ENCODE data around the gene DHRS1.

DHRS1 gene

GRCh38 chr14:24325041-24325530 is 25.5 kb upstream of the DHRS1 start:
- no peaks in the 10 kb centered on the region for H3K27me3 ChIP-seq (ENCODE audit: control insufficient read depth in 1 of 2, insufficient read depth in 2 of 2, low read length in 2 of 2)
- H3K9ac ChIP-seq (ENCODE audit: low read length), result no peak overlapping the region
- H3K4me3 ChIP-seq (ENCODE audit: low read depth in 1 of 2, low read length in 2 of 2), result no peak overlapping the region
- no peak overlapping the region for H3K27ac ChIP-seq (ENCODE audit: low read depth, low read length)
- no peaks in the 10 kb centered on the region for H3K9me3 ChIP-seq (ENCODE audit: low read length)
- H3K4me1 ChIP-seq (ENCODE audit: insufficient read depth, low read length), result no peaks in the 10 kb centered on the region
- no peaks in the 10 kb centered on the region for H3K36me3 ChIP-seq (ENCODE audit: insufficient read depth, low read length)

- Histone ChIP-seq H3K4me1 (ENCODE audit: insufficient read depth, low read length) (no peaks in the 10 kb centered on the region), H3K36me3 (ENCODE audit: insufficient read depth, low read length) (no peaks in the 10 kb centered on the region), H3K9ac (ENCODE audit: low read length) (no peak overlapping the region), H3K4me3 (ENCODE audit: low read depth in 1 of 2, low read length in 2 of 2) (no peak overlapping the region), H3K27me3 (ENCODE audit: control insufficient read depth in 1 of 2, insufficient read depth in 2 of 2, low read length in 2 of 2) (peaks cover 4 to 7% of the 10 kb centered on the region in 2 donors), H3K9me3 (ENCODE audit: low read length) (no peaks in the 10 kb centered on the region), H3K27ac (ENCODE audit: low read depth, low read length) (no peak overlapping the region)
Measured at GRCh38 chr14:24324024-24324423, 24.4 kb upstream of the DHRS1 start.

- Histone ChIP-seq H3K27ac (ENCODE audit: low read depth, low read length) (no peak overlapping the region), H3K9ac (ENCODE audit: low read length) (no peak overlapping the region), H3K9me3 (ENCODE audit: low read length) (no peaks in the 10 kb centered on the region), H3K4me3 (ENCODE audit: low read depth in 1 of 2, low read length in 2 of 2) (no peak overlapping the region), H3K4me1 (ENCODE audit: insufficient read depth, low read length) (no peaks in the 10 kb centered on the region), H3K27me3 (ENCODE audit: control insufficient read depth in 1 of 2, insufficient read depth in 2 of 2, low read length in 2 of 2) (peaks cover 7 to 14% of the 10 kb centered on the region in 2 donors), H3K36me3 (ENCODE audit: insufficient read depth, low read length) (no peaks in the 10 kb centered on the region)
Measured at GRCh38 chr14:24323341-24323740, 23.8 kb upstream of the DHRS1 start.

GRCh38 chr14:24322672-24323071 is 23.1 kb upstream of the DHRS1 start:
- Histone ChIP-seq H3K4me3 (ENCODE audit: low read depth in 1 of 2, low read length in 2 of 2) (no peak overlapping the region), H3K9me3 (ENCODE audit: low read length) (no peaks in the 10 kb centered on the region), H3K4me1 (ENCODE audit: insufficient read depth, low read length) (no peaks in the 10 kb centered on the region), H3K36me3 (ENCODE audit: insufficient read depth, low read length) (no peaks in the 10 kb centered on the region), H3K27me3 (ENCODE audit: control insufficient read depth in 1 of 2, insufficient read depth in 2 of 2, low read length in 2 of 2) (peaks cover 7 to 14% of the 10 kb centered on the region in 2 donors), H3K9ac (ENCODE audit: low read length) (no peak overlapping the region), H3K27ac (ENCODE audit: low read depth, low read length) (no peak overlapping the region)

GRCh38 chr14:24321212-24321975 is 21.8 kb upstream of the DHRS1 start:
- Histone ChIP-seq H3K4me1 (ENCODE audit: insufficient read depth, low read length) (peaks cover 7% of the 10 kb centered on the region), H3K27ac (ENCODE audit: low read depth, low read length) (no peak overlapping the region), H3K9me3 (ENCODE audit: low read length) (no peaks in the 10 kb centered on the region), H3K27me3 (ENCODE audit: control insufficient read depth in 1 of 2, insufficient read depth in 2 of 2, low read length in 2 of 2) (peaks cover 11 to 27% of the 10 kb centered on the region in 2 donors), H3K4me3 (ENCODE audit: low read depth in 1 of 2, low read length in 2 of 2) (no peak overlapping the region), H3K9ac (ENCODE audit: low read length) (no peak overlapping the region), H3K36me3 (ENCODE audit: insufficient read depth, low read length) (no peaks in the 10 kb centered on the region)

- Histone ChIP-seq H3K27me3 (ENCODE audit: control insufficient read depth in 1 of 2, insufficient read depth in 2 of 2, low read length in 2 of 2) (peaks cover 11 to 37% of the 10 kb centered on the region in 2 donors), H3K27ac (ENCODE audit: low read depth, low read length) (no peak overlapping the region), H3K4me3 (ENCODE audit: low read depth in 1 of 2, low read length in 2 of 2) (no peak overlapping the region), H3K4me1 (ENCODE audit: insufficient read depth, low read length) (peaks cover 11% of the 10 kb centered on the region), H3K36me3 (ENCODE audit: insufficient read depth, low read length) (no peaks in the 10 kb centered on the region), H3K9me3 (ENCODE audit: low read length) (no peaks in the 10 kb centered on the region), H3K9ac (ENCODE audit: low read length) (no peak overlapping the region)
Measured at GRCh38 chr14:24317141-24317928, 17.8 kb upstream of the DHRS1 start.

- H3K4me1 ChIP-seq (ENCODE audit: insufficient read depth, low read length), result peaks cover 17% of the 10 kb centered on the region
Measured at GRCh38 chr14:24316597-24316950, 17.0 kb upstream of the DHRS1 start.

GRCh38 chr14:24315807-24316596 is 16.4 kb upstream of the DHRS1 start:
- H3K9ac ChIP-seq (ENCODE audit: low read length), result no peak overlapping the region
- H3K4me1 ChIP-seq (ENCODE audit: insufficient read depth, low read length), result peaks cover 17% of the 10 kb centered on the region
- H3K27me3 ChIP-seq (ENCODE audit: control insufficient read depth in 1 of 2, insufficient read depth in 2 of 2, low read length in 2 of 2), result peaks cover 11 to 37% of the 10 kb centered on the region in 2 donors
- H3K36me3 ChIP-seq (ENCODE audit: insufficient read depth, low read length), result no peaks in the 10 kb centered on the region
- H3K9me3 ChIP-seq (ENCODE audit: low read length), result no peaks in the 10 kb centered on the region
- H3K4me3 ChIP-seq (ENCODE audit: low read depth in 1 of 2, low read length in 2 of 2), result no peak overlapping the region
- H3K27ac ChIP-seq (ENCODE audit: low read depth, low read length), result no peak overlapping the region

More at GRCh38 chr14:24316597-24316950, 17.0 kb upstream of the DHRS1 start:
- H3K4me3 ChIP-seq (ENCODE audit: low read depth in 1 of 2, low read length in 2 of 2), result no peak overlapping the region
- no peak overlapping the region for H3K27ac ChIP-seq (ENCODE audit: low read depth, low read length)
- no peaks in the 10 kb centered on the region for H3K36me3 ChIP-seq (ENCODE audit: insufficient read depth, low read length)
- H3K9me3 ChIP-seq (ENCODE audit: low read length), result no peaks in the 10 kb centered on the region
- H3K27me3 ChIP-seq (ENCODE audit: control insufficient read depth in 1 of 2, insufficient read depth in 2 of 2, low read length in 2 of 2), result peaks cover 11 to 37% of the 10 kb centered on the region in 2 donors
- H3K9ac ChIP-seq (ENCODE audit: low read length), result no peak overlapping the region

GRCh38 chr14:24315243-24315806 is 15.7 kb upstream of the DHRS1 start:
- Histone ChIP-seq H3K27me3 (ENCODE audit: control insufficient read depth in 1 of 2, insufficient read depth in 2 of 2, low read length in 2 of 2) (peaks cover 11 to 37% of the 10 kb centered on the region in 2 donors), H3K9me3 (ENCODE audit: low read length) (no peaks in the 10 kb centered on the region), H3K36me3 (ENCODE audit: insufficient read depth, low read length) (no peaks in the 10 kb centered on the region), H3K27ac (ENCODE audit: low read depth, low read length) (no peak overlapping the region), H3K4me3 (ENCODE audit: low read depth in 1 of 2, low read length in 2 of 2) (no peak overlapping the region), H3K9ac (ENCODE audit: low read length) (no peak overlapping the region), H3K4me1 (ENCODE audit: insufficient read depth, low read length) (peaks cover 21% of the 10 kb centered on the region)

- H3K27ac ChIP-seq (ENCODE audit: low read depth, low read length), result no peak overlapping the region
- H3K36me3 ChIP-seq (ENCODE audit: insufficient read depth, low read length), result no peaks in the 10 kb centered on the region
- H3K9me3 ChIP-seq (ENCODE audit: low read length), result no peaks in the 10 kb centered on the region
- peaks cover 11 to 35% of the 10 kb centered on the region in 2 donors for H3K27me3 ChIP-seq (ENCODE audit: control insufficient read depth in 1 of 2, insufficient read depth in 2 of 2, low read length in 2 of 2)
- H3K9ac ChIP-seq (ENCODE audit: low read length), result no peak overlapping the region
- peaks cover 28% of the 10 kb centered on the region for H3K4me1 ChIP-seq (ENCODE audit: insufficient read depth, low read length)
- no peak overlapping the region for H3K4me3 ChIP-seq (ENCODE audit: low read depth in 1 of 2, low read length in 2 of 2)
Measured at GRCh38 chr14:24314377-24315193, 15.0 kb upstream of the DHRS1 start.
